Adrenal gland (tissue), 12 donors: ENCODE data around the gene CAPN5. TPM values are rescaled to one million over a fixed set of nuclear protein-coding genes. Genes with fewer than 3 reads are reported as not detected.

ENCODE experiments used
- DNase-seq, 7 donors: peaks; one replicate each; pipeline ENCODE4 v3.0.0-alpha.2; 2019 to 2020
- H3K27ac ChIP-seq, 5 donors: fragments of 200-600 bp; sonication (generic) in 4 of 5; 1 replicate in 3 of 5; 2 replicates in 2 of 5; pipeline versions ENCODE4 v1.5.1 to v1.8.0; 2016 to 2020; ENCODE audit warnings: mild to moderate bottlenecking in 1 of 5
- H3K27me3 ChIP-seq: fragments of 200-600 bp; 2 replicates; pipeline ENCODE4 v1.8.0; 2021
- H3K36me3 ChIP-seq, 2 donors: fragments of 200-600 bp; replicated peaks in 1 of 2; 1 replicate in 1 of 2; 2 replicates in 1 of 2; pipeline versions ENCODE4 v1.5.1 to v1.8.0; 2018 to 2022
- H3K4me1 ChIP-seq, 2 donors: fragments of 200-600 bp; replicated peaks in 1 of 2; 1 replicate in 1 of 2; 2 replicates in 1 of 2; pipeline versions ENCODE4 v1.5.1 to v1.8.0; 2018 to 2021
- H3K4me3 ChIP-seq, 4 donors: fragments of 200-600 bp; sonication (generic) in 3 of 4; one replicate each; pipeline ENCODE4 v1.5.1; 2016 to 2018
- H3K9me3 ChIP-seq, 3 donors: fragments of 200-600 bp; sonication (generic) in 1 of 3; replicated peaks in 1 of 3; 1 replicate in 2 of 3; 2 replicates in 1 of 3; pipeline versions ENCODE4 v1.5.1 to v1.8.0; 2016 to 2021
- CTCF ChIP-seq, 6 experiments: fragments of 450-650 bp in 4 of 6; fragments of 200-600 bp in 2 of 6; sonication (generic) in 1 of 6; IDR thresholded peaks; 1 replicate in 5 of 6; 2 replicates in 1 of 6; pipeline versions ENCODE4 v1.5.1 to v1.8.0; 2016 to 2021; ENCODE audit warnings: antibody characterized with exemption in 6 of 6, mild to moderate bottlenecking in 2 of 6, moderate library complexity in 1 of 6
- POLR2A ChIP-seq, 2 donors: fragments of 450-650 bp; IDR thresholded peaks; one replicate each; pipeline ENCODE4 v1.6.1; 2017; ENCODE audit warnings: antibody characterized with exemption in 2 of 2, mild to moderate bottlenecking in 2 of 2, moderate library complexity in 1 of 2
- WGBS, 4 donors: extraction: QIAGEN DNeasy Blood & Tissue Kit in 2 of 4; methylation state at CpG; one replicate each; pipeline versions ENCODE4 v1.1.5 to v1.1.7; 2013 to 2017; 5-methylcytosine and 5-hydroxymethylcytosine counted together
- intact Hi-C, 2 donors: fragments of 100-400 bp; cut with DNase I; formaldehyde crosslinking; loops; one replicate each; pipeline versions ENCODE4 v1.14.1 to v1.15.0; 2022 to 2023
- polyA plus RNA-seq, 3 donors: library from polyadenylated mRNA; stranded (reverse); fragments of 200-250 nt in 2 of 3; fragments of 350-450 nt in 1 of 3; fragmentation: Illumina TruSeq in 1 of 3; extraction: RNeasy Lipid Tissue Mini Kit (QIAGEN cat#74804) in 1 of 3; gene quantifications; one replicate each; pipeline ENCODE4 v1.2.3, GENCODE V29; 2013 to 2014
- total RNA-seq, 9 donors: library from RNA; depleted of rRNA in 4 of 9; stranded (reverse); fragments of >200 nt in 4 of 9; fragments of 120-200 nt in 1 of 9; fragmentation: NEBNext Ultra II Directional in 1 of 9; extraction: Animal tissue kit (Norgen Biotek cat#: 25700) in 1 of 9; gene quantifications; one replicate each; pipeline versions ENCODE4 v1.1.0 to v1.2.4, GENCODE V29; 2013 to 2023
- donor health status: healthy with polysubstance abuse.
- donor health status: Bipolar disorder and iron deficiency.
- donor health status: DM: yes; HTN: yes; CAD: no.
- donor health status: DM: no; HTN: no; CAD: no.
- donor health status: DM: no; HTN: no; CAD: no.
- donor health status: DM: yes; HTN: yes; CAD: no.

CAPN5 gene
- total and polyA plus RNA-seq, 12 donors, result 5.6 to 29.6 (median 18.4) TPM

- Histone ChIP-seq H3K27ac (no peak overlapping the region), H3K4me3 (no peak overlapping the region), H3K36me3 (peaks cover 0 to 9% of the 10 kb centered on the region in 2 donors), H3K4me1 (peaks cover 28% of the 10 kb centered on the region in 2 donors), H3K9me3 (no peaks in the 10 kb centered on the region), H3K27me3 (no peaks in the 10 kb centered on the region)
- DNase-seq, result no peak
- TF ChIP-seq POLR2A (IDR thresholded peaks at IDR 0.05) (no peak), CTCF (IDR thresholded peaks at IDR 0.05) (no peak)
- intact Hi-C loops, result loop anchor here in 1 of 2 donors (10.0 kb wide), 1 partner anchor 420 kb away; no protein-coding TSS in a partner anchor
- WGBS, 4 donors, result 62 to 66% (median 64%) methylated on average over 6 of the region's 6 CpGs
Measured at GRCh38 chr11:77125191-77125590, 58.4 kb downstream of the CAPN5 start.

- H3K36me3 ChIP-seq, result peaks cover 0 to 9% of the 10 kb centered on the region in 2 donors
- no peak for TF ChIP-seq POLR2A (IDR thresholded peaks at IDR 0.05)
- no peak for TF ChIP-seq CTCF (IDR thresholded peaks at IDR 0.05)
- no peak overlapping the region for H3K4me3 ChIP-seq
- no peak for DNase-seq
- H3K27ac ChIP-seq, result no peak overlapping the region
- WGBS, 4 donors, result 84 to 96% (median 89%) methylated on average over 2 to 4 of the region's 4 CpGs
- no peaks in the 10 kb centered on the region for H3K27me3 ChIP-seq
- intact Hi-C loops, result loop anchor here (2.0 to 10.0 kb wide), 2 partner anchors 63 to 419 kb away; no protein-coding TSS in a partner anchor
- peaks cover 33% of the 10 kb centered on the region in 2 donors for H3K4me1 ChIP-seq
- H3K9me3 ChIP-seq, result no peaks in the 10 kb centered on the region
Measured at GRCh38 chr11:77125695-77126094, 58.9 kb downstream of the CAPN5 start.

GRCh38 chr11:77126156-77126775 lies 59.5 kb downstream of the CAPN5 start:
- Histone ChIP-seq H3K27me3 (no peaks in the 10 kb centered on the region), H3K36me3 (peaks cover 0 to 9% of the 10 kb centered on the region in 2 donors), H3K4me3 (no peak overlapping the region), H3K27ac (no peak overlapping the region), H3K9me3 (no peaks in the 10 kb centered on the region), H3K4me1 (peaks cover 37 to 39% of the 10 kb centered on the region in 2 donors)
- TF ChIP-seq CTCF (IDR thresholded peaks at IDR 0.05), result no peak
- intact Hi-C loops, result loop anchor here (2.0 to 10.0 kb wide), 2 partner anchors 63 to 419 kb away; no protein-coding TSS in a partner anchor
- no peak for DNase-seq
- 74 to 81% (median 76%) methylated on average over 13 to 17 of the region's 17 CpGs for WGBS, 4 donors

- TF ChIP-seq CTCF (IDR thresholded peaks at IDR 0.05) (no peak), POLR2A (IDR thresholded peaks at IDR 0.05) (no peak)
- peak overlapping the region in 3 of 5 donors; percentile 84 to 92 (median 91) for H3K27ac ChIP-seq
- H3K36me3 ChIP-seq, result peaks cover 0 to 6% of the 10 kb centered on the region in 2 donors
- intact Hi-C loops, result loop anchor here (2.0 to 10.0 kb wide), 2 partner anchors 62 to 418 kb away; no protein-coding TSS in a partner anchor
- DNase-seq, result peak in 1 of 7 donors; percentile 47
- peak overlapping the region in 2 of 4 donors; percentile 30 to 69 for H3K4me3 ChIP-seq
- H3K27me3 ChIP-seq, result no peaks in the 10 kb centered on the region
- 17 to 35% (median 20%) methylated on average over 4 to 10 of the region's 10 CpGs for WGBS, 4 donors
- peaks cover 43 to 45% of the 10 kb centered on the region in 2 donors for H3K4me1 ChIP-seq
- no peaks in the 10 kb centered on the region for H3K9me3 ChIP-seq
Measured at GRCh38 chr11:77126861-77127234, 60.1 kb downstream of the CAPN5 start.
